Keratinocyte (primary cell): ENCODE results near the gene ACAP3.

ENCODE experiments used
- CTCF ChIP-seq, 3 experiments: IDR thresholded peaks in 1 of 3; conservative IDR thresholded peaks in 1 of 3; optimal IDR thresholded peaks in 1 of 3; 2 replicates in 2 of 3; 3 replicates in 1 of 3; pipeline versions ENCODE3 to v1.5.1; 2011; ENCODE audit warnings: low read length in 3 of 3, mild to moderate bottlenecking in 3 of 3, moderate library complexity in 2 of 3, control low read depth in 1 of 3, inconsistent platforms in 1 of 3; ENCODE audit not compliant: insufficient read depth in 2 of 3; ENCODE audit errors: extremely low read depth in 1 of 3
- EZH2 ChIP-seq: IDR thresholded peaks from one replicate; pipeline ENCODE4 v1.6.1; 2012; ENCODE audit warnings: inconsistent platforms, mild to moderate bottlenecking, low read length, moderate library complexity

GRCh38 chr1:1274299-1274930 is 33.3 kb downstream of the ACAP3 start:
- TF ChIP-seq CTCF (optimal IDR thresholded peaks at IDR 0.05 in 1 of 3, IDR thresholded peaks at IDR 0.05 in 1 of 3, conservative IDR thresholded peaks at IDR 0.05 in 1 of 3; ENCODE audit: extremely low read depth in 1 of 3, insufficient read depth in 2 of 3, low read length in 3 of 3) = no peak
- TF ChIP-seq EZH2 = no peak
